Stimulated activated CD4-positive, alpha-beta T cell treated with anti-CD3 and anti-CD28 coated beads, Interleukin-15, amount 100 ng/mL, for 1 hour (primary cell): ENCODE measurements around the gene MOBP.
"Not testable (repeated sequence)": the region's sequence is repeated elsewhere in the genome, so short reads cannot be mapped to it uniquely, and the experiment has no call there.

Experiments used
- DNase-seq, 2 donors: peaks; one replicate each; pipeline ENCODE4 v3.0.0-alpha.2; 2020; ENCODE audit warnings: low read depth in 1 of 2, low spot score in 1 of 2

MOBP gene, protein sequence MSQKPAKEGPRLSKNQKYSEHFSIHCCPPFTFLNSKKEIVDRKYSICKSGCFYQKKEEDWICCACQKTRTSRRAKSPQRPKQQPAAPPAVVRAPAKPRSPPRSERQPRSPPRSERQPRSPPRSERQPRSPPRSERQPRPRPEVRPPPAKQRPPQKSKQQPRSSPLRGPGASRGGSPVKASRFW

DNA sequence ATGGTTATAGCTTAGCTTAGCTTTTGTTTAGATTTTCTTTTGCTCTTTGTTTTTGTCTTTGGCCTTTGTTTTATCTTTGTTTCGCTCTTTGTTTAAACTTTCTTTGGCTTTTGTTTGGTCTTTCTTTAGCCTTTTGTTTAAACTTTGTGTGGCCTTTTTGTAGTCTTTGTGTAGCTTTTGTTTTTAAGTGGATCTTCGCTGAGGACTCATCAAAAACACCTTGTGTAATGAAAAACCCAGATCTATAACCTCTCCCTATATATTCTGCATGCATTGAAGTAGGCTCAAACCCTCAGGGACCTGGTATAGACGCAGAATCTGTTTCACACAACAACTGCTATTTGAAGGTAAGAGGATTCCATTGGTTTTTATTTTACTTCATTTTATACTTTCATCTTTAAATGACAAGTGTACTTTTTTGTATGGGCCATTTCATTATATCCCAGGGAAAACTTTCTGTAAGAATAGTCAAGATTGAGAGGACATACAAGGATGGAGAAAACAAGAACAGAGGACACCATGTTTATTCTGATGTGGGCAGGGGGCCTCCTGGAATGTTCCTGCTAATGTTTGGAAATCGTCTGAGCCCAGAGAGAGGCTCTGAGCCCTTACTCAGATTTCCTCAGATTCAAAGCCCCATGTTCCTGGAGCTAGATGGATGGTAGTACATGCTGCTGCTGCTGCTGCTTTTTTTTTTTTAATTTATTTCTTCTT lies at the start of gene MOBP:
TSS of gene MOBP (plus strand) at position 287 of the 714 bp plus-strand sequence. CDS start 34,390 bp downstream, outside the sequence.
- DNase-seq, result no peak

DNA sequence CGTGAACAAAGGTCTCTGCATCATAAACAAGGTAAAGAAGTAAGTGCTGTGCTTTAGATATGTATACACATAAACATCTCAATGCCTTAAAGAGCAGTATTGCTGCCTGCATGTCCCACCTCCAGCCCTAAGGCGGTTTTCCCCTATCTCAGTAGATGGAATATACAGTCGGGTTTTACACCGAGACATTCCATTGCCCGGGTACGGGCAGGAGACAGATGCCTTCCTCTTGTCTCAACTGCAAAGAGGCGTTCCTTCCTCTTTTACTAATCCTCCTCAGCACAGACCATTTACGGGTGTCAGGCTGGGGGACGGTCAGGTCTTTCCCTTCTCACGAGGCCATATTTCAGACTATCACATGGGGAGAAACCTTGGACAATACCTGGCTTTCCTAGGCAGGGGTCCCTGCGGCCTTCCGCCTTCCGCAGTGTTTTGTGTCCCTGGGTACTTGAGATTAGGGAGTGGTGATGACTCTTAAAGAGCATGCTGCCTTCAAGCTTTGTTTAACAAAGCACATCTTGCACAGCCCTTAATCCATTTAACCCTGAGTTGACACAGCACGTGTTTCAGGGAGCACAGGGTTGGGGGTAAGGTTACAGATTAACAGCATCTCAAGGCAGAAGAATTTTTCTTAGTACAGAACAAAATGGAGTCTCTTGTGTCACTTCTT lies 48.8 kb upstream of the MOBP start:
- DNase-seq, result not testable (repeated sequence)

DNA sequence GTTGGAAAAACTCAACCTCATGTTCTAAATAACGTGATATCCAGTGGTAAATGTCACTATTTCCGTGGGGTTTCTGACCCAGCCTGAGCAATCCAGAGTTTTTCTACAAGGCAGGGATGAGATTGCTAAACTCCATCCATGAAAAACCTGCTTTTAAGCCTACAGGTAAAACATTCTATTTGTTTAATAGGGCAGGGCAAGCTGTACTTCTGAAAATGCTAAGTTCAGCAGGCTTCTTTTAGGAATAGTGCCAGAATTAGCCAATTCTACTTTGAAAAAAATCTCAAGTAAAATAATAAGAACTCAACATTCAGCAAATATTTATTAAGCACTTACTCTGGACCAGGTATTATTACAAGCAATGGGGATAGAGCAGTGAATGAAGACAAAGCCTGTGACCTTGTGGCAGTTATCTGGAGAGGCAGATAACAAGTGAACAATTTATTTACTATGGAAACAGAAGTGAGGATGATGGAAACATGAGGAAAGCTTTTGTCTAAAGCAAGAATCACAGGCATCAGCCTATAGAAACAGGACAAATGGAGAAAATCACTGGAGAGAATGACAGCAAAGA lies 47.7 kb upstream of the MOBP start:
- DNase-seq, result no peak

DNA sequence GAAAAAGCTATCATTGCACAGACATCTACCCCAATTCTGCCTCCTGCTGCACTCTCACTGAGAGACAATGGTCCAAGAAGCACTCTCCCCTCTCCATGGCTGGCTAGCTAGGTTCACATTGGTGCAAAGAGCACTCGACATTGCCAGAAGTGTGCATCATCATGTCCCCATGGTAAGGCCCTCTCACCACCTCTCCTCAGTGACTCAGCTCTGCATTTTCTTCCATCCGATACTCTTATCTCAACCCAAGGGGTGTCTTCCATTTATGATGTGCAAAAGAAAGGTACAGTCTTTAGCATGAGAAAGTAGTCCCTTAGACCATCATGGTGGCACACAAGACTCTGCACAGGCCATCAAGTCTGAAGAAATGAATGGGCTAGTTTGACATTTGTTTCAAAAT lies 46.9 kb upstream of the MOBP start:
- no peak for DNase-seq

DNA sequence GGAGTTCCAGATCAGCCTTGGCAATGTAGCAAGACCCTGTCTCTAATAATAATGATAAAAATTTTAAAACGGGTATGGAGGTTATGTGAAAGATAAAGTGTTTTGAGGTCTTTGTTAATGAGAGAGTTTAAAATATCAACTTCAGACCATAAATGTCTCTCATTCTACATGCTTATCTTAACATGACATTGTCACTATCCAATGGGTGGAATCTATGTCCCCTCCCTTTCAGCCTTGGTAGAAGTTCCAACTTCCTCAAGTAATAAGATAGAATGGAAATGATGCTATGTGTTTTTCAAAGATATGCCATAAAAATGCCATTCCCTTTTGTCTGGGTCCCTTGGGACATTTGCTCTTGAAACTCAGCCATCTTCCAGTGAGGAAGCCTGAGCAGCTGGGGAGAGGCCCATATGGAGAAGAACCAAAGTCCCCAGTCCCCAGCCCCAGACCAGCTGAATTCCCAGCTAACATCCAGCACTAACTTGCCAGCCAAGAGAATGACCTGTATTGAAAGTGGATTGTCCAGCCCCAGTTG lies 44.0 kb upstream of the MOBP start:
- no peak for DNase-seq

DNA sequence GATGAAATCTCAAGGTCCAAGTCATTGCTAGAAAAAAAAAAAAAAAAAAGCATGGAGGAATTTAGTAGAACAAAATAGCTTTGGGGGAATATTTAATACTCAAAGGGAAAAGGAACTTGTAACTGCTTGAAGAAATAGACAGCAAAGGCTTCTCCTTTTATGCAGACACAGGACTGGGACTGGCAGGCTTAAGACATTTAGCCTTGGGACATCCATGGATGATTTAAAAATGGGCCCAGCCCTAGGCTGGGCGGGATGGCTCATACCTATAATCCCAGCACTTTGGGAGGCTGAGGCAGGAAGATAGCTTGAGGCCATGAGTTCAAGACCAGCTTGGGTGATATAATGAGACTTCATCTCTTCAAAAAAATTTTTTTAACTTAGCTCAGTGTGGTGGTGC lies 41.2 kb upstream of the MOBP start:
- no peak for DNase-seq

DNA sequence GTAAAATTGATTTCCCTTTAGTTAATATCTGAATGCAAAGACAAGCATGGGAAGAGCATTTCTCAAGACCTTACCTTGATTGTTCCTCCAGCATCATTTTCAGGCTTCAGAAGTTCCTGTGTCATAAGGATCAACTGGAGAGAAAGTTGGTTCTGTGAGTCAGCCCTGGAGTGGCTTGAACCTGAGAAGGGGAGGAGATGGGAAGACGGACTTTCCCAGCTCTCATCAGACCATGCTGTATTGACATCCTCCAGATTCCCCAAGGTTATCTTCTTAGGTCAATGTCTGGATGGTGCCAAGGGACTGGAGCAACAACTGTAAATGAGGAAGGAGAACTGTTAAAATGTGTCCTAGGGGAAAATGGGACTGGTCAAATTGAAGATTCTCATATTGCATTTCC lies 40.0 kb upstream of the MOBP start:
- DNase-seq, result no peak

DNA sequence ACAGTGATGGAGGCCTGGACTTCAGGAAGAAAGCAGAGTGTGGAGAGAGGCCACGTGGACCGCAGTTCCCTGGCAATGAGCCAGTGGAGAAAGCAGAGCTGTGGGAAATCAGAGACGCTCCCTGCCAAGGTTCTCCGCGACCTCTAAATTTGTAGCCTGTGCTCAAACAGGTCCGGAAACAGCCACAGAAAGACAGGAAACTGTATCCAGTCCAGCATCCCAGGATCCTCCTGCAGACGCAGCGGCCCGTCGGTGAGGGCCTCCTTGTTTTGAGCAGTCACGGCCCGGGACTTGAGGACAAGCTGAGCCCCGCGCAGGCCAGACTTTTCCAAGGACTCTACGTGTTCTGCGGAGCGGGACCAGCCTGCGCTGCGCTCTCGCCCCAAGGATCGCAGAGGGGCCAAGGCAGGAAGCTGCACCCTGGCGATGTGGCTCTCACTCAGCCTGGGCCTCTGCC lies 38.7 kb upstream of the MOBP start:
- DNase-seq, result no peak

DNA sequence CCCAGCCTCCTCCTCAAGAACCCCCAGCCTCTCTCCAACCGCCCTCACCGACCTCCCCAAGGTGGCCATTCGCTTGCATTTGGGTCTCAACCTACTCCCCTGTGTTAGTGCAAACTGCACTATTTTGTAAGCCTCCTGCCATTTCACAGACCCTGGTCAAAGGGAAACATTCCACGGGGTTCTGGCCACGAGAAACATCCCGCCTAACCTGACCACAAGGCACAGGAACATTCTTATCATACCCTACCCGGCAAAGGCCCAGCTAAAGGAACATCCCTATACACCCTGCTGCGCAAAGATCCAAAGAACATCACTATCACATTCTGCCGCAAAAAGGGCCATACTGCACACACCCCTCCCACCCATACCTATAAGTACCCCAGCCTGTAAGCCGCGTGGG lies 38.0 kb upstream of the MOBP start:
- DNase-seq, result no peak

DNA sequence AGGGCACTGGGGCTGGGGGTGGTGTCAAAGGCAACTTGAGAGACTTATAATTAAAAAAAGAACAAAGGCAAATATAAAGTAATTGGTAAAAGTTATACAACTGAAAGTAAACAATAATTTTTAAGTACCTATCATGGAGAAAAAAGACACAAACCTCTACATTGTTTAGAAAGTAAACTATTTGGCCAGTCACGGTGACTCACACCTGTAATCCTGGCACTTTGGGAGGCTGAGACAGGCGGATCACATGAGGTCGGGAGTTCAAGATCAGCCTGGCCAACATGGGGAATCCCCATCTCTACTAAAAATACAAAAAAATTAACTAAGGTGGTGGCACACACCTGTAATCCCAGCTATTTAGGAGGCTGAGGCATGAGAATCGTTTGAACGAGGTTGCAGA lies 35.1 kb upstream of the MOBP start:
- DNase-seq, result no peak

DNA sequence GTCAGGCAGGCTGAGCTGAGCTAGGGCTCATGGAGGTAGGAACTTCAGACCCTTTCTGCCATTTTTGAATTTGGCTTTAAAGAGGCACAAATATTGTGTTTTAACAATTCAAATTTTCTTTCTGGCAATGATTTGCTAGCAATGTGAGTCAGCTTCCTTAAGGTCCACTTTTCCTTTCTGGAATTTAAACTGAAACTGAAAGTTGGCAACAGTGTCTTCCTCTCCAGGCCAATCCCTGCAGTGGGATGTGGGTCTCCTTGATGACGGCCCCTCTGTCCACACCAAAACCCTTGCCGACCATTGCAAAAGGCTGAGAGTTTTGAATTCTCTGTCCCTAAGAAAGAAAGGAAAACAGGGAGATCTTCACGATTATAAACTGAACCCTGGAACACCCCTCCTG lies 33.8 kb upstream of the MOBP start:
- no peak for DNase-seq

DNA sequence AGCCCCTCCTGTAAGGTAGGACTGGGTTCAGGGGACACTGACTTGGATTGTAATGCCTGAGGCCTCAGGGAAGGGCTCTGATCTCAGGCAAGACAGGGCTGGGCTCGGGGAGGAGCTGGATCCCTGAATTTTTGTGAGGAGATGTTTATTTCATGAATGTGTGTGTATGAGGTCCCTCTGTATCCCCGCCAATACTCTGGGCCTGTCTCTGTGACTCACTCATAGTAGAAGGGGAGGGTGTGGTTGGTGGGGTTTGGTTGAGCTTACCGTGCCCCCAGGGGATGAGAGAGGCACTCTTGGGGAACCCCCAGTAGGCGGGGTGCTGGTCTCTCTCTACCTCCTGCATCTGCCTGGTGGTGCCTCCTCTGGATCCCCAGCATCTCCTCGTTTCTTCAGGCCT lies 32.9 kb upstream of the MOBP start:
- no peak for DNase-seq

DNA sequence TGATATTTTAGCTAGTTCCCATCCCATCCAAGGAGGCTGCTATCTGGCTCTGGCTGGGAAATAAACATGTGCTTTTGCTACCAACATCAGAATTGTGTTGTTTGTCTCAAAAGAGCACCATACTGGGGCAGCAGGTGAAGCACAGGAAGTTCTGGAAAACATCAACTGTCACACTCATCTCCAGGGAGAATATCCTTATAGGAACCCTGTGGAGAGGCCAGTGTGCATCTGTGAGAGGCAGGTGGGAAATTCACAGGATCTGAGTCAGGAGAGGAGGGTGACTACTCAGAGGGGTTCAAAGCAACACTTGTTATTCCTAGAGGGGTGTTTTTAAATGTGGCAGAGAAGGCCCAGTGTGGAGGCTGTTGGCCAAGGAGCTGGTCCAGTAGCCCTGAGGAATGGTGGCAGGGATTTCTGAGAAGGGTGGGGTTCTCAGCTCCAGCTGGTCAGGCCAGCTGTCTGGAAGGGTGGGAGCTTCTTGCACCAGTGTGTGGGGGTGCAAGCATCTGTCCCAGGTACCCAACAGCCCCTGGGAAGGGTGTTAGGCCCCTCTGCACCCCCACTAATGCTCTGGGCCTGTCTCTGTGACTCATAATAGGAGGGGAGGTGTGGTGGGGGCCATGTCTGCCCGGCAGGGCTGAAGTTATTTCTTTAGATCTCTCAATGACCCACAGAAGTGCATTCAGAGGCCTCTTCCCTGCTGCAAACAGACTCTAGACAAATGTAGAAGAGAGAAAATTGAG lies 32.3 kb upstream of the MOBP start:
- DNase-seq, result no peak

DNA sequence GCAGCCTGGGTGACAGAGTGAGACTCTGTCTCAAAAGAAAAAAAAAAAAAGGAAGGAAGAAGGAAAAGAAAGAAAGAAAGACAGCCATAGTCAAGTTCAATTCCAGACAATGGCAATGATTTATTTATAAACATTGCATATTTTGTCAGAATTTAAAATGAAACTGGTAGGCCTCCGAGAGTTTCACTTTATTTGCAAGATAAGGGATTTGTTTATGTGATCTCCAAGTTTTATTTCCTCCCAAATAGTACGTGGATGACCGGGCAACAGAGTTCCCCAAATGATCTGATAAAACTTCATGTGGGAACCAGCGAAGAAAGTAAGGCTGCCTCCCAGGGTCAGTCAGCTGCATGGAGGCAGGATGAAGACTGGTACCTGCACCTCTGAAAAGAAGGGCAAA lies 28.6 kb upstream of the MOBP start:
- no peak for DNase-seq

DNA sequence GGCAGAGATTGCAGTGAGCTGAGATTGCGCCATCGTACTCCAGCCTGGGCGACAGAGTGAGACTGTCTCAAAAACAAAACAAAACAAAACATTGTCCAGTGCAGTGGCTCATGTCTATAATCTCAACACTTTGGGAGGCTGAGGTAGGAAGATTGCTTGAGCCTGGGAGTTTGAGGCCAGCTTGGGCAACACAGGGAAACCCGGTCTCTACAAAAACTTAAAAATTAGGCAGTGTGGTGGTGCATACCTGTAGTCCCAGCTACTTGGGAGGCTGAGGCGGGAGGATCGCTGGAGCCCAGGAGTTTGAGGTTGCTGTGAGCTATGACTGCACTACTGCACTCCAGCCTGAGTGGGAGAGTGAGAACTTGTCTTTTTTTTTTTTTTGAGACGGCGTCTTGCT lies 27.2 kb upstream of the MOBP start:
- DNase-seq, result no peak

DNA sequence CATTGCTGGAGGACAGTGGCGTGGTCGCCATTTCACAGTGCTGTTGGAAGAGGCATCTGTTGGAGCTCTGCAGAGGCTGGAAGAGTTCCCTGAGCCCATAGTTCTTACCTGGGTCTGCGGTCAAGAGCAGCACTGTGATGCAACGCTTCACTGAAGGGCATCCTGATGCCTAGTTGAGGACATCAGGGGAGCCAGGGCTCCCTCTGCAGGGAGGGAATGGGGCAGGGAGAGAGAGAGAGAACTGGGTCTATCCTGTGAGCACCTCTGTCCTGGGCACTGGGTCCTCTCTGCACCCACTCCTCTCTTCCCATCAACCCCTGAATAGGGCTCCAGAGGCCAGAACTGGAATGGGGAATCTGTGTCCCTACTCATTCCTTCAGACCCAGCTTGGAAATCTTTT lies 23.9 kb upstream of the MOBP start:
- no peak for DNase-seq

DNA sequence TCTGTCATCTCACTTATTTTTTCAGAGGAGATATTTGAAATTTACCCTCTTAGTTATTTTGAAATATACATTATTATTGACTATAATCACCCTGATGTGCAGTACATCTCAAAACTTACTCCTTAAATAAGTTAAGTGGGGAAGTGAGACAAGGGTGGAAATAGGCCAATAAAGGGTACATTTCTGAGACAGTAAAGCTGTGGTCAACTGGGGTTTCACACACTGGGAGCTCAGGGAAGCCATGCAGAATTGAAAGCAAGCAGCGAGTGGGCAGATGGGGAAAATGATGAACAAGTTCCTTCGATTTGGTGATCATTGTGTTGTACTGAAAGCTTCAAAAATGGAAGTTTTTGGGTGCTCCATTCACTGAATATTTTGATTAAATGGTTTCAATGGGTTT lies 21.6 kb upstream of the MOBP start:
- DNase-seq, result no peak

DNA sequence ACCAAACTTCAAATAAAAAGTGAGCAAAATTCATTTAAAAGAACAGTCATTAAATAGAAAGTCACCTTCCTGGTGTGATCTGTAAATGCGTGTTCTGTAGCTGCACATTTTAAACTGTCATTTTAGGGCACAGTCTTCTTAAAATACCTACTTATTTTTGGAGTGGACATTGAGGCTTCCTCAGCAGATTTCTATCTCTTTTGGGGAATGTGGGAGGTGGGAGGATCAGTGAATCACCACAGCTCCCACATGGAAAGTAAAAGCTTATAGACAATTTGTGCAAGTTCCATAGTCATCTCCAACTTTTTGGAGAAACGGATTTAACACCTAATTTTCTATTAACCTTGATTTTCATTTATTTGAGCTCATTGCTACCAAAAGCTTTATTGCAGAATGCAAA lies 21.0 kb upstream of the MOBP start:
- DNase-seq, result no peak

DNA sequence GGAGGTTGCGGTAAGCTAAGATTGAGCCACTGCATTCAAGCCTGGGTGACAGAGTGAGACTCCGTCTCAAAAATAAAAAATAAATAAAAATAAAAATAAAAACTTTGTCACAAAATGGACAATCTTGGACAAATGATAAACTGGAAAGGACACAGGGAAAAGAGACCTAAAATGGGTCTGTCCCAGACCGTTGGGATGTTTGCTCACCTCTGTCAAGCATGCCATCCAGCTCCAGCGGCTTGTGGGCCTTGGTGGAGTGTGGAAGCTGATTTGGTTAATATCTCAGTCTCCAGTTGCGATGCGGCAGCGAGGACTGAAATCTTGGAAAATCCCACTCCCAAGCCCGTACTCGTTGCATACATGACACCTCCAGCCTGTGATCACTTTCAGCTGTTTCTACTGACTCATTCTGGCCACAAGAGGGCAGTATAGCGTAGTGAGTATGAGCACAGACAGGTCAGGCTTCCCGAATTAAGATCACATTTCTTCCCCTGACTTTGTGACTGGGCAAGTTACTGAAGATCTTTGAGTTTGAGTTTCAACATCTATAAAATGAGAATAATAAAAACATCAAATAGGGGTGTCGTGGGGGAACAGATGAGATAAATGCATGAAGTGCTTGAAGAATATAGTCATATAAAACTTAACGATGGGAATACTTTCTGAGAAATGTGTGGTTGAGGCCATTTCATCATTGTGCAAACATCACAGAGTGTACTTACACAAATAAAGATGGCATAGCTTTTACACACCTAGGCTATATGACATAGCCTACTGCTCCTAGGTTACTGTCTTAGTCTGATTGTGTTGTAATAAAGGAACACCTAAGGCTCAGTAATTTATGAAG lies 19.6 kb upstream of the MOBP start:
- DNase-seq, result peak in 1 of 2 donors; percentile 8

DNA sequence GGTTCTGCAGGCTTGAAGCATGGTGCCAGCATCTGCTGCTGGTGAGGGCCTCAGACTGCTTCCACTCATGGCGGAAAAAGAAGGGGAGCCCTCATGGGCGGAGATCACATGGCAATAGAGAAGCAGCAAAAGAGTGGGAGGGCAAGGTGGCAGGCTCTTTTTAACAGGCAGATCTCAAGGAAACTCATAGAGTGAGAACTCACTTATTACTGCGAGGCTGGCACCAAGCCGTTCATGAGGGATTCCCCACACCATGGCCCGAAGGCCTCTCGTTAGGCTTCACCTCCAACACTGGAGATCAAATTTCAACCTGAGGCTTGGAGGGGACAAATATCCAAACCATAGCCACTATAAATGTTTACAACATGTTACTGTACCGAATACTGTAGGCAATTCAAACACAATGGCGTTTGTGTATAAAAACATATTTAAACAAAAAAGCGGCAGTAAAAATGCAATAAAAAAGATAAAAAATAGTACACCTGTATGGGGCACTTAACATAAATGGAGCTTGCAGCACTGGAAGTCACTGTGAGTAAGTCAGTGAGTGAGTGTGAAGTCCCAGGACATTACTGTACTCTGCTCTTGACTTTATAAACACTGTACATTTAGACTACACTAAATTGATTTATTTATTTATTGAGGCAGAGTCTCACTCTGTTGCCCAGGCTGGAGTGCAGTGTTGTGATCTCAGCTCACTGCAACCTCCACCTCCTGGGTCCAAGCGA lies 18.8 kb upstream of the MOBP start:
- DNase-seq, result no peak
